Adrenal gland (tissue), 12 donors: Measurements from ENCODE around the gene S100A9. TPM values are rescaled to one million over a fixed set of nuclear protein-coding genes. Genes with fewer than 3 reads are reported as not detected.

ENCODE experiments used
- DNase-seq, 7 donors: peaks; one replicate each; pipeline ENCODE4 v3.0.0-alpha.2; 2019 to 2020
- H3K27ac ChIP-seq, 5 donors: fragments of 200-600 bp; sonication (generic) in 4 of 5; 1 replicate in 3 of 5; 2 replicates in 2 of 5; pipeline versions ENCODE4 v1.5.1 to v1.8.0; 2016 to 2020; ENCODE audit warnings: mild to moderate bottlenecking in 1 of 5
- H3K27me3 ChIP-seq: fragments of 200-600 bp; 2 replicates; pipeline ENCODE4 v1.8.0; 2021
- H3K36me3 ChIP-seq, 2 donors: fragments of 200-600 bp; replicated peaks in 1 of 2; 1 replicate in 1 of 2; 2 replicates in 1 of 2; pipeline versions ENCODE4 v1.5.1 to v1.8.0; 2018 to 2022
- H3K4me1 ChIP-seq, 2 donors: fragments of 200-600 bp; replicated peaks in 1 of 2; 1 replicate in 1 of 2; 2 replicates in 1 of 2; pipeline versions ENCODE4 v1.5.1 to v1.8.0; 2018 to 2021
- H3K4me3 ChIP-seq, 4 donors: fragments of 200-600 bp; sonication (generic) in 3 of 4; one replicate each; pipeline ENCODE4 v1.5.1; 2016 to 2018
- H3K9me3 ChIP-seq, 3 donors: fragments of 200-600 bp; sonication (generic) in 1 of 3; replicated peaks in 1 of 3; 1 replicate in 2 of 3; 2 replicates in 1 of 3; pipeline versions ENCODE4 v1.5.1 to v1.8.0; 2016 to 2021
- CTCF ChIP-seq, 6 experiments: fragments of 450-650 bp in 4 of 6; fragments of 200-600 bp in 2 of 6; sonication (generic) in 1 of 6; IDR thresholded peaks; 1 replicate in 5 of 6; 2 replicates in 1 of 6; pipeline versions ENCODE4 v1.5.1 to v1.8.0; 2016 to 2021; ENCODE audit warnings: antibody characterized with exemption in 6 of 6, mild to moderate bottlenecking in 2 of 6, moderate library complexity in 1 of 6
- POLR2A ChIP-seq, 2 donors: fragments of 450-650 bp; IDR thresholded peaks; one replicate each; pipeline ENCODE4 v1.6.1; 2017; ENCODE audit warnings: antibody characterized with exemption in 2 of 2, mild to moderate bottlenecking in 2 of 2, moderate library complexity in 1 of 2
- WGBS, 4 donors: extraction: QIAGEN DNeasy Blood & Tissue Kit in 2 of 4; methylation state at CpG; one replicate each; pipeline versions ENCODE4 v1.1.5 to v1.1.7; 2013 to 2017; 5-methylcytosine and 5-hydroxymethylcytosine counted together
- intact Hi-C, 2 donors: fragments of 100-400 bp; cut with DNase I; formaldehyde crosslinking; loops; one replicate each; pipeline versions ENCODE4 v1.14.1 to v1.15.0; 2022 to 2023
- polyA plus RNA-seq, 3 donors: library from polyadenylated mRNA; stranded (reverse); fragments of 200-250 nt in 2 of 3; fragments of 350-450 nt in 1 of 3; fragmentation: Illumina TruSeq in 1 of 3; extraction: RNeasy Lipid Tissue Mini Kit (QIAGEN cat#74804) in 1 of 3; gene quantifications; one replicate each; pipeline ENCODE4 v1.2.3, GENCODE V29; 2013 to 2014
- total RNA-seq, 9 donors: library from RNA; depleted of rRNA in 4 of 9; stranded (reverse); fragments of >200 nt in 4 of 9; fragments of 120-200 nt in 1 of 9; fragmentation: NEBNext Ultra II Directional in 1 of 9; extraction: Animal tissue kit (Norgen Biotek cat#: 25700) in 1 of 9; gene quantifications; one replicate each; pipeline versions ENCODE4 v1.1.0 to v1.2.4, GENCODE V29; 2013 to 2023
- donor health status: healthy with polysubstance abuse.
- donor health status: Bipolar disorder and iron deficiency.
- donor health status: DM: yes; HTN: yes; CAD: no.
- donor health status: DM: no; HTN: no; CAD: no.
- donor health status: DM: no; HTN: no; CAD: no.
- donor health status: DM: yes; HTN: yes; CAD: no.

S100A9 gene
- total and polyA plus RNA-seq, 12 donors, result 30.6 to 544 (median 158) TPM

GRCh38 chr1:153397051-153397923 is 39.6 kb downstream of the S100A9 start:
- Histone ChIP-seq H3K27ac (no peak overlapping the region), H3K27me3 (no peaks in the 10 kb centered on the region), H3K4me3 (no peak overlapping the region), H3K4me1 (no peaks in the 10 kb centered on the region), H3K36me3 (no peaks in the 10 kb centered on the region), H3K9me3 (no peaks in the 10 kb centered on the region)
- no peak for DNase-seq
- 80 to 87% (median 86%) methylated on average over 13 to 19 of the region's 19 CpGs for WGBS, 4 donors
- intact Hi-C loops, result no loop called here
- TF ChIP-seq POLR2A (IDR thresholded peaks at IDR 0.05) (no peak), CTCF (IDR thresholded peaks at IDR 0.05) (no peak)

- Histone ChIP-seq H3K4me3 (no peak overlapping the region), H3K27ac (no peak overlapping the region), H3K9me3 (no peaks in the 10 kb centered on the region), H3K27me3 (no peaks in the 10 kb centered on the region), H3K4me1 (no peaks in the 10 kb centered on the region), H3K36me3 (no peaks in the 10 kb centered on the region)
- 64 to 81% (median 75%) methylated on average over 3 to 6 of the region's 6 CpGs for WGBS, 4 donors
- TF ChIP-seq CTCF (IDR thresholded peaks at IDR 0.05) (no peak), POLR2A (IDR thresholded peaks at IDR 0.05) (no peak)
- intact Hi-C loops, result no loop called here
- DNase-seq, result no peak
These were observed 40.4 kb downstream of the S100A9 start for GRCh38 chr1:153397924-153398651.

- DNase-seq, result no peak
- WGBS, 4 donors, result 82 to 95% (median 84%) methylated on average over 7 of the region's 7 CpGs
These were observed 41.9 kb downstream of the S100A9 start for GRCh38 chr1:153399401-153400055.

More at GRCh38 chr1:153399401-153400055, 41.9 kb downstream of the S100A9 start:
- Histone ChIP-seq H3K9me3 (no peaks in the 10 kb centered on the region), H3K4me3 (no peak overlapping the region), H3K27ac (no peak overlapping the region), H3K4me1 (no peaks in the 10 kb centered on the region), H3K27me3 (no peaks in the 10 kb centered on the region), H3K36me3 (no peaks in the 10 kb centered on the region)
- TF ChIP-seq CTCF (IDR thresholded peaks at IDR 0.05) (no peak), POLR2A (IDR thresholded peaks at IDR 0.05) (no peak)
- intact Hi-C loops, result no loop called here
